Testis (tissue), 2 donors: ENCODE data around the gene RCOR3.

Experiments
- POLR2A ChIP-seq: fragments of 450-650 bp; IDR thresholded peaks from one replicate; pipeline ENCODE4 v1.6.1; 2017; ENCODE audit warnings: antibody characterized with exemption, mild to moderate bottlenecking, moderate library complexity
- TF ChIP-seq, protein P1 (sequence below), 3 experiments: fragments of 450-650 bp in 2 of 3; fragments of 200-600 bp in 1 of 3; sonication (generic) in 1 of 3; IDR thresholded peaks; one replicate each; pipeline ENCODE4 v1.5.1; 2016 to 2019; ENCODE audit warnings: antibody characterized with exemption in 3 of 3, mild to moderate bottlenecking in 2 of 3, moderate library complexity in 1 of 3

DNA sequence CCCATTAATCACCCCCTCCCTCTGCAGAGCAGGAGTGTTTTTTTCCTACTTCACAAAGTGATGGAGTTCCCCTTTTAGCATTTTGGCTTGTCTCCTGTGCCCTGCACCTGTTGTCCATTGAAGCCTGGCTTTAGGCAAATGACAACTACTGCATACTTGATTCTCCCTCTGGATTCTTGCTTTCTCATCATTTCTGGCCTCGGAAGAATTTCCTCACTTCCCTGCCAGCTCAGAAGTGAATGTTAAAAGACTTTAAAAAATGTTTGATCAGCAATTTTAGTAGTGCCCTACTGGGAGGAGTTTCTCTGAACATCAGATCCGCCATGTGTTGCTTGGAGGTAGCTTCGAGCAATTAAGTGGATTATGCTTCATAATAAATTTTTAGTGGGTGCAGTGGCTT lies 28.1 kb downstream of the RCOR3 start:
- TF ChIP-seq, protein P1, sequence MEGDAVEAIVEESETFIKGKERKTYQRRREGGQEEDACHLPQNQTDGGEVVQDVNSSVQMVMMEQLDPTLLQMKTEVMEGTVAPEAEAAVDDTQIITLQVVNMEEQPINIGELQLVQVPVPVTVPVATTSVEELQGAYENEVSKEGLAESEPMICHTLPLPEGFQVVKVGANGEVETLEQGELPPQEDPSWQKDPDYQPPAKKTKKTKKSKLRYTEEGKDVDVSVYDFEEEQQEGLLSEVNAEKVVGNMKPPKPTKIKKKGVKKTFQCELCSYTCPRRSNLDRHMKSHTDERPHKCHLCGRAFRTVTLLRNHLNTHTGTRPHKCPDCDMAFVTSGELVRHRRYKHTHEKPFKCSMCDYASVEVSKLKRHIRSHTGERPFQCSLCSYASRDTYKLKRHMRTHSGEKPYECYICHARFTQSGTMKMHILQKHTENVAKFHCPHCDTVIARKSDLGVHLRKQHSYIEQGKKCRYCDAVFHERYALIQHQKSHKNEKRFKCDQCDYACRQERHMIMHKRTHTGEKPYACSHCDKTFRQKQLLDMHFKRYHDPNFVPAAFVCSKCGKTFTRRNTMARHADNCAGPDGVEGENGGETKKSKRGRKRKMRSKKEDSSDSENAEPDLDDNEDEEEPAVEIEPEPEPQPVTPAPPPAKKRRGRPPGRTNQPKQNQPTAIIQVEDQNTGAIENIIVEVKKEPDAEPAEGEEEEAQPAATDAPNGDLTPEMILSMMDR (IDR thresholded peaks at IDR 0.05): no peak
- TF ChIP-seq POLR2A: no peak
